ENCODE measurements around the gene SRR.
A peak's percentile ranks its signal among the peaks of the same experiment; 100 is the strongest.

Gene SRR

DNA sequence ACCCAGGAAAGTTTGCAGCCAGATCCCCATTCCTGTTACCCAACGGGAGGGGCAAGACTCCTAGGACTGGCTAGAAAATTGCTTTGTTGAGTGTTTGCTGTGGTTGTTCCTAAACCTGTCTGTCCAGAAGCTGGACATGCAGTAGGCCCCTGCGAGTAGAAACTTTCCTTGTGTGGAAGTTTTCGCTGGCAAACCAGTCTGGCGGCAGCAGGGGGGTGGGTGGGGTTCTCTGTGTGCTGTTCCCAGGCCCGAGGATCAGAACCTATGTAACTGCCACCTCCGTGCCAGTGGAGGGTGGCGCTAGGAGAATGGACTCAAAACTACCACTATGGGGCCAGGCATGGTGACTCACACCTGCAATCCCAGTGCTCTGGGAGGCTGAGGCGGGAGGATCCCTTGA is 42.7 kb downstream of the SRR start:
- no peak for DNase-seq

GRCh38 chr17:2347805-2348685 is 44.3 kb downstream of the SRR start:
- peak; percentile 88 for DNase-seq

DNA sequence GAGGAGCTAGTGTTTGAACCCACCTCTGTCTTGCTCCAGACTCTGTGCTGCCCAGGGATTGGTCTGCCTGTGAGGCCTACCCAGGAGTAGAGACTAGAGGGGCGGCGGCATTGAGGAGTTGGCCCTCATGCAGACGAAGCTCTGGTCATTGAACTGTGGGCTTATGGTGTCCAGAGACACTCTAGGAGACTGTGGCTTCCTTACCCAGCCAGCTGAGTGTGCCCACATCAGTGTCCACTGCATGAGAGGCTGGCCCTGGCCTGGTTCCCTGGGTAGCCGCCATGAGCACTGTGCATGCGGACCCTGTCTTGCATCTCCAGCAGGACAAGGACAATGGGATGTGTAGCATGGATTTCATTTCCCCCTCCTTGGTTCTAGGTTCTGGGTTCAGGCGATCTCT is 47.5 kb downstream of the SRR start:
- no peak for DNase-seq

GRCh38 chr17:2354311-2354710 is 50.6 kb downstream of the SRR start:
- DNase-seq, result no peak

GRCh38 chr17:2357237-2357636 is 53.5 kb downstream of the SRR start:
- DNase-seq, result no peak

- no peak for DNase-seq
Observed at GRCh38 chr17:2357931-2358434, 54.2 kb downstream of the SRR start.

GRCh38 chr17:2361010-2361760 is 57.4 kb downstream of the SRR start:
- DNase-seq, result no peak

DNA sequence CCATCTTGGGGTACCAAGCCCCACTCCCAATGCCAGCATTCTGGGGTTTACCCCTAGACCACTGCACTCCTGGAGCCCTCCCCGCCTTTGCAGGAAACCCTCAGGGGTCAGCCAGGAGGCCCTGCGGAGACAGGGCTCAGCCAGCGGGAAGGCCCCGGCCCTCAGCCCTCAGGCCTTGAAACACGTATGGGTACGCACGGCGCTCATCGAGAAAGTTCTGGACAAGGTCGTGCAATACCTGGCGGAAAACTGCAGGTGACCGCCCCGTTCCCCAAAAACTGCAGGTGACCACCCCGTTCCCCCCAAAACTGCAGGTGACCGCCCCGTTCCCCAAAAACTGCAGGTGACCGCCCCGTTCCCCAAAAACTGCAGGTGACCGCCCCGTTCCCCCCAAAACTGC is 58.3 kb downstream of the SRR start:
- no peak for DNase-seq

DNA sequence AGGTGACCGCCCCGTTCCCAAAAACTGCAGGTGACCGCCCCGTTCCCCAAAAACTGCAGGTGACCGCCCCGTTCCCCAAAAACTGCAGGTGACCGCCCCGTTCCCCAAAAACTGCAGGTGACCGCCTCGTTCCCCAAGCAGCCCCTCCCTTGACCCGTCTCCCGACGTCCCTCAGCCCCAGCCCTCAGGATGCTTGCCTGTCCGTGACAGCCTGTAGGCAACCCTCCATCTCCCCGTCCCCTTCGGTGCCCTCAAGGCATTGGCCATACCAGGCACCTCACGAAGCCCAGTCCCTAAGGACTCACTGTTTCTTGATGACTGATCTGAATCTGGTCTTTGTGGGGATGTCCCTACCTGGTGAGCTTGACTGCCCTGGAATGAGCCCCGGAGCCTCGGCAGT is 58.7 kb downstream of the SRR start:
- no peak for DNase-seq

DNA sequence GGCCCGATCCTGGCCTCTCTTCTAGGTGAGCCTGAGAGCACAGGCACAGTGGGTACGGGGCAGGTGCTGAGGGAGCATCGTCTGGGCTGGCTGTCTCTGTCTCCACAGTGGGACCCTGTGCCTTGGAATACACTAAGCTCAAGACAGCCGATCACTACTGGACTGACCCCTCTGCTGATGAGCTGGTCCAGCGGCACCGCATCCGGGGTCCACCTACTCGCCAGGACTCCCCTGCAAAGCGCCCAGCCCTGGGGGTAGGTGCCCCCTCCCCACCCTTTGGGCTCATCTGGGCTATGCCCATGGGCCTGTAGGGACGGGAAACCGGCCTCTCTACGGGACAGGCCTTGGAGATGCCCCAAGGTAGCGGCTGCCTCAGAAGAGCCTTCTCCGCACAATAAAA is 59.1 kb downstream of the SRR start:
- DNase-seq, result no peak

DNA sequence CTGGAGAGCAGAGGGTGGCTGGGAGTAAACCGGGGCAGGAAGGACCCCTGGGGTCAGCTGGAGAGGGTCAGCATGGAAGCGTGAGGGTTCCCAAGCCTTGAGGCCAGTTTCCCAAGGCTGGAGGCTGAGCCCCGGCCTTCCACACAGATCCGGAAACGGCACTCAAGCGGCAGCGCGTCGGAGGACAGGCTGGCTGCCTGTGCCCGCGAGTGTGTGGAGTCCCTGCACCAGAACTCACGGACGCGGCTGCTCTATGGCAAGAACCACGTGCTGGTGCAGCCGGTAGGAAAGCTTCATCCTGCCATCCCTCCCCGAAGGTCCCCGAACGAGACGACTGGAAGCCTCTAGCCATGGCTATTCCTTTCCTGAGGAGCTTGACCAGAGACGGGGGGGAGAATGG is 59.6 kb downstream of the SRR start:
- no peak for DNase-seq

DNA sequence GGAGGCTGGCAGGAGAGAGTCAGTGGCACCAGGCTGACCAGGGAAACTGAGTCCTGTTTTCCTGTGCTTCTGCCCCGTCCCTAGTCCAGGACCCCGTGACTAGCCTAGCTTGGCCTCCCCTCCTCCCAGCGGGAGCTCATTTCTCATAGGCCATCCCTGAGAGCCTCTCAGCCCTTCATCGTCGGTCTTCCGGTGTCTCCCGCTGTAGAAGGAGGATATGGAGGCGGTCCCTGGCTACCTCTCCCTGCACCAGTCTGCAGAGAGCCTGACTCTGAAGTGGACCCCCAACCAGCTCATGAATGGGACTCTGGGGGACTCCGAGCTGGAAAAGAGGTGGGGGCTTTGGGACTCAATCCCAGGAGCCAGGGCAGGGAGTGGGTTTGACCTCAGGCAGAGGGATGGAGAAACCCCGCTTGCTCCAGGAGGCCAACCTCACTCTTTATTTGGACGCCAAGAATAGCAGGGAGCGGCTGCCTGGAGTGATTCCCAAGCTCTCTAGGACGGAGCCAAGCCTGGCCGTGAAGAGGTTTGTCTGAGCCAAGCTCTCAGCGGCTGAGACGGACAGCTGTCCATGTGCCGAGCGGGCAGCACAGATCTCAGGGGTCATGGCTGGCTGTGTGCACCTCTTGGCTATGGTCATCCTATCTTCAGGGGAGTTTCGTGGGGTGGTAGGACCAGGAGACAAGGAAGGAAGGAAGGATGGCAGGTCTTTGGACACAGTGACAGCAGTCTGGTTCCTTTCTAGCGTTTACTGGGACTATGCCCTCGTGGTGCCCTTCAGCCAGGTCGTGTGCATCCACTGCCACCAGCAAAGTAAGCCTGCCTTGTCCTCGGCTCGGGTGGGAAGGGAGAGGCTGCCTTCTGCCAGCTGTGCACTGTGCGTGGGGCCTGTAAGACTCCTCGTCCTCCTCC is 60.4 kb downstream of the SRR start:
- DNase-seq, result no peak

- no peak for DNase-seq
Observed at GRCh38 chr17:2364763-2365116, 61.0 kb downstream of the SRR start.

GRCh38 chr17:2365132-2365531 is 61.4 kb downstream of the SRR start:
- no peak for DNase-seq

- no peak for DNase-seq
Observed at GRCh38 chr17:2366747-2367494, 63.2 kb downstream of the SRR start.

- no peak for DNase-seq
Observed at GRCh38 chr17:2368359-2368758, 64.6 kb downstream of the SRR start.

DNA sequence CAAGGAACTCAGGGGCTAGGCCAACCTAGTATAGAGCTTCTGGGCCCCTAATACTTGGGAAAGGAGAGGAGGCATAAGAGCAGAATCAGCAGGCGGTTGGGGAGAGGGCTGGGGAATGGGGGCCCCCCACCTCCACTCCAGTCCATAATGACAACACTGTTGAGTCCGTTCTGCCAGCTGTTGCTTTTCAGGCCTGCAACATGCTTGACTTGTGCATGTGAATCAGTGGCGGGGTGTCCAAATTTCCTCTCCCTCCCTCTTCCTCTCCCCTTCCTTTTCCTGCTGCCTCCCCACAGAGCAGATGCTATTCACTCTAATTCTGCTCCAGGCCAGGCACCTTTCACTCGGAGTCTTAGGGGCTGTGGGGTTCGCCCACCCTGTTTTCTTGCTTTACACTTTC is 65.3 kb downstream of the SRR start:
- DNase-seq, result no peak

- DNase-seq, result peak; percentile 22
Observed at GRCh38 chr17:2369551-2370210, 65.9 kb downstream of the SRR start.

- no peak for DNase-seq
Observed at GRCh38 chr17:2370211-2370589, 66.5 kb downstream of the SRR start.

DNA sequence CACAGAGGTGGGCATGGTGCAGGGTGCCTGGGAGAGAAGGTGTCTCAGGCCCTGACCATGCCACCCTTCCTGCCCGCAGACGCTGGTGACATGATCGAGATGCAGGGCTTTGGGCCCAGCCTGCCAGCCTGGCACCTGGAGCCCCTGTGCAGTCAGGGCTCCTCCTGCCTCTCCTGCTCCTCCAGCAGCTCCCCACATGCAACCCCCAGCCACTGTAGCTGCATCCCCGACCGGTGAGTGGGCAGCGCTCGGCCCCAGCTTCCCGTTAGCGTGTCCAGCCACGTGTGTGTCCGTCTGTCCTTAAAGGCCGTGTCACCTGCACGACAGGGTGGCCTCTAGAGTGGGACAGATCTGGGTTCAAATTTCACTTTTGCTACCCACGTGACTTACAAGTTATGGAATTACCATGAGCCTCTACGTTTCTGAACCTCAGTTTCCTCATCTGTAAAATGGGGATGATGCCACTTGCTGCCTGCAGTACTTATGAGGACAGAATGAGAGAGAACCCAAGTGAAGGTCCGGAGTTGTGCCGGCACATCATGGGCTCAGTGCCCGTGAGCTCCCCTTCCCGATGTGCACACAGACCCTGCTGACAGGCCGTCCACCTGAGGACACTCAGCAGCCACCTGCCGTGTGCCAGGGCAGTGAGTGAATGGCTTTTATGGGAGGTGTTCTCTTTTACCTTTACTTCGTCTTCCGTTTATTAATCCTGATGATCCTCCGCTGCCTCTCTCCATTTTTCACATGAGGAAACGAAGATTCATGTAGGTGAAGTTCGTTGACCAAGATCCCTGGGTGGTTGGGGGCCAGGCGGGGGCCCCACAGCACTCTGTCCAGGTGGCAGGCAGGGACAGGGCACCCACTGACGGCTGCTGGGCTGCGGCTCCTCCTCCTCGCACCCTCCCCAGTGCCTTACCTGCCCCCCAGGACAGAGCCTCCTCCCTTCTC is 67.7 kb downstream of the SRR start:
- DNase-seq, result no peak

Data from fibroblast of skin of scalp (primary cell).